HCEC 1CT (cell line): ENCODE results near the gene RGN.
"Not testable (repeated sequence)": the region's sequence is repeated elsewhere in the genome, so short reads cannot be mapped to it uniquely, and the experiment has no call there.

ENCODE experiments used
- DNase-seq: peaks from one replicate; pipeline ENCODE4 v3.0.0-alpha.2; 2017

Gene RGN

GRCh38 chrX:47078129-47079043, at the start of gene RGN:
RGN (plus strand) TSS chrX:47078443; CDS start chrX:47081145, 2,702 bp downstream.
- DNase-seq: no peak

- DNase-seq: peak; percentile 30
These were observed 47.9 kb upstream of the RGN start for GRCh38 chrX:47030339-47030738.

GRCh38 chrX:47047989-47048388, 30.3 kb upstream of the RGN start:
- peak; percentile 3 for DNase-seq

- no peak for DNase-seq
These were observed 18.9 kb upstream of the RGN start for GRCh38 chrX:47059142-47059874.

GRCh38 chrX:47060708-47061107, 17.5 kb upstream of the RGN start:
- no peak for DNase-seq

DNA sequence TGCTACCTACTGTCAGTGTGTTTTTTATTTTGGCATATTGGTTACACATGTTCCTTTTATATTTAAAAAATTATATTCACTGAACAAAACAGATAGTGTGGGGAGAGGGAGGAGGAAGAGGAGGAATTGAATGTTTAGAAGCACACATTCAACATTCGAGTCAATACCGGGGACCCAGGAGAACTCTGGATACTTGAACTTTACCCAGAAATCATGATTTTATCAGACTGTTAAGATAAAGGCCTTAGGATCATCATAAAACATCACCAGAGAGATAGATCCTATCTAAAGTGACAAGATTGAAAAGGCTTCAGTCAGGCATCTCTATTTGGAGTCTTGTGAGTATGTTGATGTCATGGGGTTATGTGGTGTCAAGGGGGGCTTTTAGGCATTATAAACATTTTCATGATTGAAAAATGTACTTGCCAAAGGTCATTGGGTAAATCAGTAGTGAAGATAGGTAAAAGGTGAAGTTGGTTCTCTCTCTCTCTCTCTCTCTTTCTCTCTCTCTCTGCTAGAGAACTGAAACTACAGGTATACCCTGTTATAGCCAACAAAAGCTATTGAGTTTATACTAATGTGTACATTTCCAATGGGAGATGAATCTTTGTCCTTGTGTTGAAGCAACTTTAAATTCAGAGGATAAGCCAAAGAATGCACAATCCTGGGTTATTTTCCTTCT, 16.9 kb upstream of the RGN start:
- DNase-seq: no peak

GRCh38 chrX:47063179-47063578, 15.1 kb upstream of the RGN start:
- DNase-seq: no peak

DNA sequence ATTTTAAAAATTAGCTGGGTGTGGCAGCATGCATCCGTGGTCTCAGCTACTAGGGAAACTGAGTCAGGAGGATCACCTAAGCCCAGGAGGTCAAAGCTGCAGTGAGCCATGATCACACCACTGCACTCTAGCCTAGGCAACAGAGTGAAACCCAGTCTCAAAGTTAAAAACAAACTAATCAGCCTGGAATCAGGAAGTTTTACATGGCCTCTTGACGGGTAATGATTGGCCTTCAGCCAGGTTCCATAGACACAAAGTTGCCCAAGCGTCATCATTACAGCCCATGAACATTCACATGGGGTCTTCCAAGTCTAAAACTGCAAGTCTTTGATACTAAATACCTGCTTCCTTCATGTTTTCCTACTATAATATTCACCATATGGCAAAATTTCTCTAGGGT, 10.0 kb upstream of the RGN start:
- DNase-seq: no peak

- no peak for DNase-seq
These were observed 9.5 kb upstream of the RGN start for GRCh38 chrX:47068720-47069119.

DNA sequence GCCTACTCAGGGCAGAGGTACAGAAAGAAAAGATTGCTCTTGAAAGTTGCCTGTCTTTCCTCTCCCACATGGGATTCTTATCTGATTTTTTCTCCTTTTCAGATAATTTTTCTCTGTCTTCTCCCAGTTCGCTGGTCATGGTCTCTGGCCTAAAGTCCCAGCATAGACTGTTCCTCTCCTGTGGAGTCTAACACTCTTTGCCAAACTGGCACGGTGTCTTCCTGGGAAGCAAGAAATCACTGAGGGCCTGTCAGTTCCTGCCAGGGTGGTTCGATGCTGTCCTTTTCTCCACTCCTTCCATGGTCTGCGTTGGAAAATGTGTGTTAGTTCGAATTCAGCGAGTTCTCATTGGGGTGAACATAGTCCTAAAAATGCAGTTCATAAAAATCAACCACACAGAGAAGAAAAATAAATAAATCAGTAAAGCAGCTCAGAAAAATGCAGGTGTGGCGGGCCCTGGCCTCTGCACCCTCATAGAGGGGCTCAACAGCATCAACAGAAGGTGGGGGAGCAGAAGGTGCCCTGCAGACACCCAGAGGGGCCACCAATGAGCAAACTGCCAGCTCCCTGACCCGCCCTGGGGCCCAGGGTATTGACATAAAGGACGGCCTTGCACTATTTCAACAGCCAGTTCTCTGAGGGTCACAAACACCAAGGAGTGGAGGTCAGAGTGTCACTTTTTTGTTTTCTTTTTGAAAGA, 2.1 kb downstream of the RGN start:
- DNase-seq: no peak

- no peak for DNase-seq
These were observed 2.6 kb downstream of the RGN start for GRCh38 chrX:47080915-47081236.

- DNase-seq: peak; percentile 0
These were observed 13.0 kb downstream of the RGN start for GRCh38 chrX:47091149-47091775.

- peak; percentile 23 for DNase-seq
These were observed 15.0 kb downstream of the RGN start for GRCh38 chrX:47093248-47093647.

GRCh38 chrX:47093860-47094259, 15.6 kb downstream of the RGN start:
- no peak for DNase-seq

DNA sequence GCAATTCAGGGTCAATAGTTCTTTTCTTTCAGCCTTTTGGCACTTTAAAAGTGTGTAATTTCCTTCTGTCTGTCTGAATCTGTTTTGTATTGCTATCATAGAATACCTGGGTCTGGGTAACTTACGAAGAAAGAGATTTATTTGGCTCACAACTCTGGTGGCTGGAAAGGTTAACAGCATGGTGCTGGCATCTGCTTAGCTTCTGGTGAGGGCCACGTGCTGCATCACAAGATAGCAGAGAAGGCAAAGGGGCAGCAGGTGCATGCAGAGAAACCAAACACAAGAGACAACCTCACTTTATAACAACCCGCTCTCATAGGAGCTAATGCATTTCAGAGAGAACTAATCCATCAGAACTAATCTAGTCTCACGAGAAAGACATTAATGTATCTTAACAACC, 18.8 kb downstream of the RGN start:
- DNase-seq: no peak

DNA sequence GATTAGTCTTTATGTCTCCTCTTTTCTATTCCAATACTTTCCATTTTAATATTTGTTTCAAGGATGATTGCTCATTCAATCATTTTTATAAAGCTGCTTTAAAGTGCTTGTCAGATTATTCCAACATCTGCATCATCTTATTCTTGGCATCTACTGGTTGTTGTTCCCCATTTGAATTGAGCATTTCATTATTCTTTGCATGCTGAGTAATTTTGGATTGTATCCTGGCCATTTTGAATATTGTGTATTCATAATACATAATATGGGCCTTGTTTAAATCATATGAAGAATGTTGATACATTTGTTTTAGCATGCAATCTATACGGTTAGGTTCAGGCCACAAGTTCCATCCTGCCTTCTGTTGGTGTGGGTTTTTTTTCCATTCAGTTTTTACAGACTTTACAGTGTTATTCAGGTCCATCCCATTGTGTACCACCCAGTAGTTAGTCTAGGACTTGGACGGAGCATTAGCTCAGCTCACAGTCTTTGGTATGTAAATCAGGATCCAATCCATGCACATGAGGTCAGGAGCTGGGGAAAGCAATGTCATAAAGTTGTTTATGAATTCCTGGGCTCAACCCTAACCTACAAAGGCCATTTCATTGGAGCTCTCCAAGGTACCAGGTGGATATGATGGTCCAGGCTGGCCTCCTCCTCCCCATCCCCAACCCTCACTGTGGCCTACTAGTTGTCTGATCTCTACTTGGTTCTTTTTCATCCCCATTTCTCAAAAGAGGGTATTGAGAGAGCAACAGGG, 20.3 kb downstream of the RGN start:
- DNase-seq: no peak

DNA sequence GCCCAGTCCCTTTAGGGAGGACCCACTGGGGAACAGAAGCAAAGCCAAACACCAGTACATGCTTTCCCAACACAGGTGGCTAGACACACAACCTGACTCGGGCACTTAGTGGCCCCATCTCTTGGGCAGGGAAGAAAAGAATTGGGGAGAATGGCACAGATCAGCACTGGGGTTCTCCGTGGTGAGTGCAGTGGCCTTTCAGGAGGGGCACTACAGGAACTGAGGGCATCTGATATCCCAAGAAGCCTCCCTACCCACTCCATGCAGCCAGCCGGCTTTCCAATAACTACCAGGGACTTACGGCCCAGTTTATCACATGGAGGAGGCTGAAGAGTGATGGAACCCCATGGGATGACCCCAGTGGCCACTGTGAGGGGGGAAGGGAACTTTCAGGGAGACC, 23.0 kb downstream of the RGN start:
- DNase-seq: no peak

DNA sequence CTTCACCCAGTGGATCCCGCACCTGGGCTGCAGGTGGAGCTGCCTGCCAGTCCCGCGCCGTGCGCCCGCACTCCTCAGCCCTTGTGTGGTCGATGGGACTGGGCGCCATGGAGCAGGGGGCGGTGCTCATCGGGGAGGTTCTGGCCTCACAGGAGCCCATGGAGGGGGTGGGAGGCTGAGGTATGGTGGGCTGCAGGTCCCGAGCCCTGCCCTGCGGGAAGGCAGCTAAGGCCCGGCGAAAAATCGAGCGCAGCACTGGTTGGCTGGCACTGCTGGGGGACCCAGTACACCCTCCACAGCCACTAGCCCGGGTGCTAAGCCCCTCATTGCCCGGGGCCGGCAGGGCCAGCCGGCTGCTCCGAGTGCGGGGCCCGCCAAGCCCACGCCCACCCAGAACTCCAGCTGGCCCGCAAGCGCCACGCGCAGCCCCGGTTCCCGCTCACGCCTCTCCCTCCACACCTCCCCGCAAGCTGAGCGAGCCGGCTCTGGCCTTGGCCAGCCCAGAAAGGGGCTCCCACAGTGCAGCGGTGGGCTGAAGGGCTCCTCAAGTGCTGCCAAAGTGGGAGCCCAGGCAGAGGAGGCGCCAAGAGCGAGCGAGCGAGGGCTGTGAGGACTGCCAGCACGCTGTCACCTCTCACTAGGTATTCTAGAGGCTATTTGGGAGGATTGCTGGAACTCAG, 32.8 kb downstream of the RGN start:
- not testable (repeated sequence) for DNase-seq

GRCh38 chrX:47112316-47112954, 34.2 kb downstream of the RGN start:
- no peak for DNase-seq

DNA sequence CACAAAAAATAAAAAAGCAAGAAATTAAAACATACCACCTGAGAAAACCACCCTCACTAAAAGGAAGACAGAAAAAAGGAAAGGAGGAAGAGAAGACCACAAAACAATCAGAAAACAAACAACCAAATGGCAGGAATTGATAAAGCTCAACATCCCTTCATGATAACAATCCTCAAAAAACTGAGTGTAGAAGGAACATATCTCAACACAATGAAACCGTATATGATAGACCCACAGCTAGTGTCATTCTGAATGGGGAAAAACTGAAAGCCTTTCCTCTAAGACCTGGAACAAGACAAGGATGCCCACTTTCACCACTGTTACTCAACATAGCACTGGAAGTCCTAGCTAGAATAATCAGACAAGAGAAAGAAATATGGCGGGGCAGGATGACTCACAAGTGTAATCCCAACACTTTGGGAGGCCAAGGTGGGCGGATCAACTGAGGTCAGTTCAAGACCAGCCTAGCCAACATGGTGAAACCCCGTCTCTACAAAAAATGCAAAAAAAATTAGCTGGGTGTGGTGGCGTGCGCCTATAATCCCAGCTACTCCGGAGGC, 38.4 kb downstream of the RGN start:
- DNase-seq: not testable (repeated sequence)
